H1 (cell line): Measurements from ENCODE around the gene HEXIM2.

Experiments
- GABPA ChIP-seq: IDR thresholded peaks from 2 replicates; pipeline ENCODE4 v1.6.1; 2011; ENCODE audit warnings: mild to moderate bottlenecking, low read length, moderate library complexity, borderline replicate concordance; ENCODE audit not compliant: insufficient read depth
- POLR2A ChIP-seq, 2 experiments: IDR thresholded peaks; 1 replicate in 1 of 2; 2 replicates in 1 of 2; pipeline ENCODE4 v1.6.1; 2011; ENCODE audit warnings: low read depth in 2 of 2, low read length in 2 of 2, mild to moderate bottlenecking in 2 of 2; ENCODE audit errors: control extremely low read depth in 1 of 2
- POLR2AphosphoS5 ChIP-seq: IDR thresholded peaks from 2 replicates; pipeline ENCODE4 v1.6.1; 2011; ENCODE audit warnings: low read depth, low read length
- RAD21 ChIP-seq, 2 experiments: IDR thresholded peaks in 1 of 2; conservative IDR thresholded peaks in 1 of 2; 2 replicates each; pipeline ENCODE4 v1.6.1; 2011; ENCODE audit warnings: low read depth in 2 of 2, low read length in 2 of 2, improper control_type of control experiment in 1 of 2, inconsistent platforms in 1 of 2, mild to moderate bottlenecking in 1 of 2, moderate library complexity in 1 of 2
- RFX5 ChIP-seq: IDR thresholded peaks from 2 replicates; pipeline ENCODE4 v1.6.1; 2011; ENCODE audit warnings: low read depth, low read length, improper control_type of control experiment, borderline replicate concordance
- RXRA ChIP-seq: IDR thresholded peaks from 2 replicates; pipeline ENCODE4 v1.6.1; 2011; ENCODE audit warnings: low read depth, mild to moderate bottlenecking, low read length, moderate library complexity; ENCODE audit not compliant: insufficient read depth
- SRF ChIP-seq: IDR thresholded peaks from 2 replicates; pipeline ENCODE4 v1.6.1; 2011; ENCODE audit warnings: mild to moderate bottlenecking, low read depth, low read length, moderate library complexity
- TCF12 ChIP-seq: IDR thresholded peaks from 2 replicates; pipeline ENCODE4 v1.6.1; 2011; ENCODE audit warnings: low read depth, mild to moderate bottlenecking, low read length
- TEAD4 ChIP-seq: IDR thresholded peaks from 2 replicates; pipeline ENCODE4 v1.6.1; 2012; ENCODE audit warnings: low read depth, low read length, inconsistent platforms, mixed read lengths
- TF ChIP-seq, protein P1 (sequence below), 3 experiments: IDR thresholded peaks; 1 replicate in 2 of 3; 2 replicates in 1 of 3; pipeline versions ENCODE4 v1.5.1 to v1.6.1; 2011; ENCODE audit warnings: low read length in 3 of 3, mild to moderate bottlenecking in 3 of 3, inconsistent platforms in 2 of 3, low read depth in 1 of 3, moderate library complexity in 1 of 3; ENCODE audit not compliant: insufficient read depth in 1 of 3; ENCODE audit errors: control extremely low read depth in 1 of 3
- TF ChIP-seq, protein P2 (sequence below): IDR thresholded peaks from 2 replicates; pipeline ENCODE4 v1.6.1; 2011; ENCODE audit warnings: low read depth, mild to moderate bottlenecking, low read length; ENCODE audit not compliant: insufficient read depth

DNA sequence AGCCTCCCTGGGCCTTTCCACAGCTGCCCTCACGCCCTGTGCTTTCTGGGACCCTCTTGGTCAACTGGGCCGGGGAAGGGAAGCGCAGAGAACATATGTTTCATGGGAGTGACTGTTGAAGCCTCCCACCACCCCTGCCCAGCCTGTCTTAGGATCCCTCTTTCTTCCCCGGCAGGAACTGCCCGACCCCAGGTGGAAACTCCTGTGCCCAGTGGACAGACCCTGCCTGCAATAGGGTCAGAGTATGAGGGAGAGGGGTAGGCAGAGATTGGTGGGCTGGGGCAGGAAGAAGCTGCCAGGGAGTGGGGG is 10.5 kb downstream of the HEXIM2 start:
- TF ChIP-seq TCF12 (no peak), RFX5 (no peak), RAD21 (IDR thresholded peaks at IDR 0.05 in 1 of 2, conservative IDR thresholded peaks at IDR 0.05 in 1 of 2; ENCODE audit: low read depth in 2 of 2, low read length in 2 of 2) (no peak), GABPA (no peak), POLR2A (IDR thresholded peaks at IDR 0.05; ENCODE audit: control extremely low read depth in 1 of 2, low read depth in 2 of 2, low read length in 2 of 2) (no peak), TEAD4 (no peak), SRF (no peak), POLR2AphosphoS5 (no peak), RXRA (no peak)
- TF ChIP-seq, protein P1, sequence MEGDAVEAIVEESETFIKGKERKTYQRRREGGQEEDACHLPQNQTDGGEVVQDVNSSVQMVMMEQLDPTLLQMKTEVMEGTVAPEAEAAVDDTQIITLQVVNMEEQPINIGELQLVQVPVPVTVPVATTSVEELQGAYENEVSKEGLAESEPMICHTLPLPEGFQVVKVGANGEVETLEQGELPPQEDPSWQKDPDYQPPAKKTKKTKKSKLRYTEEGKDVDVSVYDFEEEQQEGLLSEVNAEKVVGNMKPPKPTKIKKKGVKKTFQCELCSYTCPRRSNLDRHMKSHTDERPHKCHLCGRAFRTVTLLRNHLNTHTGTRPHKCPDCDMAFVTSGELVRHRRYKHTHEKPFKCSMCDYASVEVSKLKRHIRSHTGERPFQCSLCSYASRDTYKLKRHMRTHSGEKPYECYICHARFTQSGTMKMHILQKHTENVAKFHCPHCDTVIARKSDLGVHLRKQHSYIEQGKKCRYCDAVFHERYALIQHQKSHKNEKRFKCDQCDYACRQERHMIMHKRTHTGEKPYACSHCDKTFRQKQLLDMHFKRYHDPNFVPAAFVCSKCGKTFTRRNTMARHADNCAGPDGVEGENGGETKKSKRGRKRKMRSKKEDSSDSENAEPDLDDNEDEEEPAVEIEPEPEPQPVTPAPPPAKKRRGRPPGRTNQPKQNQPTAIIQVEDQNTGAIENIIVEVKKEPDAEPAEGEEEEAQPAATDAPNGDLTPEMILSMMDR (IDR thresholded peaks at IDR 0.05; ENCODE audit: control extremely low read depth in 1 of 3, insufficient read depth in 1 of 3, low read depth in 1 of 3, low read length in 3 of 3), result no peak
- TF ChIP-seq, protein P2, sequence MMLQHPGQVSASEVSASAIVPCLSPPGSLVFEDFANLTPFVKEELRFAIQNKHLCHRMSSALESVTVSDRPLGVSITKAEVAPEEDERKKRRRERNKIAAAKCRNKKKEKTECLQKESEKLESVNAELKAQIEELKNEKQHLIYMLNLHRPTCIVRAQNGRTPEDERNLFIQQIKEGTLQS, result no peak
